Activated naive CD8-positive, alpha-beta T cell treated with anti-CD3 and anti-CD28 coated beads, Interleukin-2, amount 50 U/mL, for 24 hours (primary cell): Measurements from ENCODE around the gene CCDC112.

ENCODE experiments used
- ATAC-seq: fragments of 150-1000 bp; cut with Tn5 transposase; one replicate; pipeline ENCODE4 v1.10.0; 2021
- DNase-seq: peaks from one replicate; pipeline ENCODE4 v3.0.0; 2021
- H3K27ac Mint-ChIP-seq: one replicate; pipeline ENCODE4 v1.8.0; 2021; ENCODE audit warnings: mild to moderate bottlenecking, mixed read lengths
- H3K27me3 Mint-ChIP-seq: one replicate; pipeline ENCODE4 v1.8.0; 2021; ENCODE audit warnings: mixed read lengths
- H3K36me3 Mint-ChIP-seq: one replicate; pipeline ENCODE4 v1.8.0; 2021; ENCODE audit warnings: low read depth, mixed read lengths
- H3K4me1 Mint-ChIP-seq: one replicate; pipeline ENCODE4 v1.8.0; 2021; ENCODE audit warnings: mixed read lengths
- H3K4me3 Mint-ChIP-seq: one replicate; pipeline ENCODE4 v1.8.0; 2021; ENCODE audit warnings: mild to moderate bottlenecking, moderate library complexity, mixed read lengths
- H3K9me3 Mint-ChIP-seq: one replicate; pipeline ENCODE4 v1.8.0; 2021; ENCODE audit warnings: mixed read lengths

The CCDC112 gene

DNA sequence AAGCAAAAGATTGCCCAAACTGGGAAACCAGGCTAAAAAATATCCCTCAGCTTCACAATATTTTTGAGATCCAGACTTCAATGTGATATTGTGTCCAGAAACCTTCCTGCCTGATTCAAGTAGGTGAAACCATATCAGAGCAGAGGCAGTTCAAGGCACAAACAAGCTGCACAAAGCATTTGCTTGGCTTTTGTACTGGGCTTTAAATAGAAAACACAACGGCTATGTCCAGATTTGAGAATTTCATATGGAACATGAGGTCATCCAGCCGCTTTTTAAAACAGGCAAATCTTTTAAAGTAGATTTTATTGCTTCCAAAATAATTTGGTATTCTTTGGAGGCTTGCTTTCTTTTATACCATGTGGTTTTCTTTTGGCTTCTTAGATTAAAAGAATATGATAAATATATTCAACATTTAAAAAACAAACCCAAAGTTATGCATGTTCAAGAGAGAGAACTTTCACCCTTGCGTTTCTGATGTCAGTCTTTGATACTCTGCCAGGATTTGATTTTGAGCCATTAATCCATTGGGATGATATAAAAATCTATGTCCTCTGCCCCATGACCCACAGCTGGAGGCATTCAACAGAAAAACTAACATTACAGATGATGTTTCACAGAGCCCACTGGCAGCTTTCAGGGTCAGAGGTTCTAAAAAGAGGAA is 29.0 kb upstream of the CCDC112 start:
- no peak overlapping the region for H3K27ac Mint-ChIP-seq
- peaks cover 20% of the 10 kb centered on the region for H3K27me3 Mint-ChIP-seq
- DNase-seq (no peak), ATAC-seq (no peak)
- no peaks in the 10 kb centered on the region for H3K9me3 Mint-ChIP-seq
- H3K36me3 Mint-ChIP-seq, result no peaks in the 10 kb centered on the region
- no peaks in the 10 kb centered on the region for H3K4me1 Mint-ChIP-seq
- H3K4me3 Mint-ChIP-seq, result no peak overlapping the region

DNA sequence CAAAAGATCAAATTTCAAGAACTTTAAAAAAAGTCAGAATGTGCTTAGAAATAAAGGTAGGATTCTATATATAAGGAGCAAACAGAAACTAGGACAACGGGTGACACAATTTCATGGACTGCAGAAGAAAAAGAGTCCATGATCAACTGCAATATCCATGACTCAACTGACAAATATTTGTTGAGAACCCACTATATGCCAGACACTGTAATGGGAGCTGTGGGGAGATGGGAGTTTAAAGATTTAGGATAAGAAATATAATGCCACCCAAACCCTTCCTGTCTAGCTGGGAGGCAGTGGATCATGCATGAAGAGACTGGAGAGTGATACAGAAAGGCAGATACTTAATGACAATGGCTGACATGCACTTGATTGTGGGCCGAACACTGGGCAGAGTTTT is 27.6 kb upstream of the CCDC112 start:
- H3K4me1 Mint-ChIP-seq, result no peaks in the 10 kb centered on the region
- H3K4me3 Mint-ChIP-seq, result no peak overlapping the region
- H3K9me3 Mint-ChIP-seq, result no peaks in the 10 kb centered on the region
- ATAC-seq (no peak), DNase-seq (no peak)
- peaks cover 25% of the 10 kb centered on the region for H3K27me3 Mint-ChIP-seq
- no peaks in the 10 kb centered on the region for H3K36me3 Mint-ChIP-seq
- no peak overlapping the region for H3K27ac Mint-ChIP-seq

DNA sequence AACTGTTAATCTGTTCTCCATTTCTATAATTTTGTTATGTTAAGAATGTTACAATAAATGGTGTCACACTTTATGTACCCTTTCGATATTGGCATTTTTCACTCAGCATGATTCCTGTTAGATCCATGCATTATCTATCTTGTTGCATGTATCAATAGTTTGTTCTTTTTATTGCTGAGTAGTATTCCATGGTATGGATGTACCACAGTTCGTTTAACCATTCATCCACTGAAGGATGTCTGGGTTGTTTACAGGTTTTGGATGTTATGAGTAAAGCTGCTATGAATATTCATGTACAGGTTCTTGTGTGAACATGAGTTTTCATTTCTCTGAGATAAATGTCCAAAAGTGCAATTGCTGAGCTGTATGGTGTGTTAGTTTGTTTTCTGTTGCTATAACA is 26.3 kb upstream of the CCDC112 start:
- Mint-ChIP-seq H3K9me3 (no peaks in the 10 kb centered on the region), H3K4me1 (no peaks in the 10 kb centered on the region), H3K36me3 (no peaks in the 10 kb centered on the region), H3K4me3 (no peak overlapping the region), H3K27ac (no peak overlapping the region), H3K27me3 (peaks cover 31% of the 10 kb centered on the region)
- DNase-seq (no peak), ATAC-seq (no peak)

DNA sequence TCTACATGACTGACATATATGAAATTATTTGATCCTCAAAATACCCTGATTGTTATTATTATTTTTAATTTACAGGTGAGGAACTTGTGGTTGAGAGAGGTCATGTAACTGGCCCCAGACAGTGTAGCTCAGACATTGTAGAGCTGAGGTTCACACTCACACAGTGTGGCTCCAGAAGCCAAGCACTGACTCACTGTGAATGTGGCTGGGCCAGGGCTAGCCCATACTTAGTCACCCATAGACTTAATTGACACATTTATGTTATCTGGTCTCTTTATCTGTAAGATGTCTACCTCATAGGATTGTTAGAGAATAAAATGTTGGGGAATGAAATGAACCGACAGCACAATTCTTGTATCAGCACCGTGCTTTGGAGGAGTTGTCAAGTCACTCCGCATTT is 24.9 kb upstream of the CCDC112 start:
- DNase-seq, result no peak
- Mint-ChIP-seq H3K27ac (no peak overlapping the region), H3K4me1 (no peaks in the 10 kb centered on the region), H3K9me3 (no peaks in the 10 kb centered on the region), H3K4me3 (no peak overlapping the region), H3K27me3 (peaks cover 29% of the 10 kb centered on the region), H3K36me3 (no peaks in the 10 kb centered on the region)
- peak; percentile 90 for ATAC-seq

GRCh38 chr5:115320515-115320914 is 24.1 kb upstream of the CCDC112 start:
- Mint-ChIP-seq H3K36me3 (no peaks in the 10 kb centered on the region), H3K4me3 (no peak overlapping the region), H3K4me1 (no peaks in the 10 kb centered on the region), H3K27ac (no peak overlapping the region), H3K27me3 (peaks cover 29% of the 10 kb centered on the region), H3K9me3 (no peaks in the 10 kb centered on the region)
- ATAC-seq (no peak), DNase-seq (no peak)

DNA sequence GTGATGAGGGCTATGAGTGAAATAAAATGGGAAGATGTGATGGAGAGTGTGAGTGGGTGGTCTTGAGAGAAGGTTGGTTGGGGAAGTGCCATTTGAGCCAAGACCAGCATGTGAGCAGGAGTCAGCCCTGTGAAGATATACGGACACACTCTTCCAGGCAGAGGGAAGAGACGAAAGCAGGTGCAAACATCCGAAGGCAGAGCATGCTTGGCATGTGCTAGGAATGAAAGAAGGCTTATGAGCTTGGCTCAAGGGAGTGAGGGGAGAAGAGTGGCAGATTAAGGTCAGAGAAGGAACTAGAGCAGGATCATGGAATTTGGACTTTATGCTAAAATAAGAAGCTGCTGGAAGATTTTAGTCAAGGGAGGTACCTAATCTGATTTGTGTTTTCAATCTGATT is 23.6 kb upstream of the CCDC112 start:
- Mint-ChIP-seq H3K36me3 (no peaks in the 10 kb centered on the region), H3K27ac (no peak overlapping the region), H3K4me1 (no peaks in the 10 kb centered on the region), H3K27me3 (peaks cover 29% of the 10 kb centered on the region), H3K4me3 (no peak overlapping the region), H3K9me3 (no peaks in the 10 kb centered on the region)
- DNase-seq, result no peak
- ATAC-seq, result no peak

- ATAC-seq, result no peak
- Mint-ChIP-seq H3K9me3 (no peaks in the 10 kb centered on the region), H3K27me3 (peaks cover 21% of the 10 kb centered on the region), H3K36me3 (no peaks in the 10 kb centered on the region), H3K4me1 (no peaks in the 10 kb centered on the region), H3K27ac (no peak overlapping the region), H3K4me3 (no peak overlapping the region)
- no peak for DNase-seq
These were observed 22.6 kb upstream of the CCDC112 start for GRCh38 chr5:115319007-115319406.

- ATAC-seq, result no peak
- no peak overlapping the region for H3K27ac Mint-ChIP-seq
- no peak overlapping the region for H3K4me3 Mint-ChIP-seq
- H3K4me1 Mint-ChIP-seq, result no peaks in the 10 kb centered on the region
- DNase-seq, result no peak
- H3K27me3 Mint-ChIP-seq, result peaks cover 14% of the 10 kb centered on the region
- H3K36me3 Mint-ChIP-seq, result no peaks in the 10 kb centered on the region
- no peaks in the 10 kb centered on the region for H3K9me3 Mint-ChIP-seq
These were observed 21.3 kb upstream of the CCDC112 start for GRCh38 chr5:115317736-115318135.

- H3K27me3 Mint-ChIP-seq, result peaks cover 14% of the 10 kb centered on the region
- H3K4me3 Mint-ChIP-seq, result no peak overlapping the region
- no peak overlapping the region for H3K27ac Mint-ChIP-seq
- ATAC-seq (no peak), DNase-seq (no peak)
- H3K36me3 Mint-ChIP-seq, result no peaks in the 10 kb centered on the region
- no peaks in the 10 kb centered on the region for H3K4me1 Mint-ChIP-seq
- no peaks in the 10 kb centered on the region for H3K9me3 Mint-ChIP-seq
These were observed 20.9 kb upstream of the CCDC112 start for GRCh38 chr5:115317320-115317719.

DNA sequence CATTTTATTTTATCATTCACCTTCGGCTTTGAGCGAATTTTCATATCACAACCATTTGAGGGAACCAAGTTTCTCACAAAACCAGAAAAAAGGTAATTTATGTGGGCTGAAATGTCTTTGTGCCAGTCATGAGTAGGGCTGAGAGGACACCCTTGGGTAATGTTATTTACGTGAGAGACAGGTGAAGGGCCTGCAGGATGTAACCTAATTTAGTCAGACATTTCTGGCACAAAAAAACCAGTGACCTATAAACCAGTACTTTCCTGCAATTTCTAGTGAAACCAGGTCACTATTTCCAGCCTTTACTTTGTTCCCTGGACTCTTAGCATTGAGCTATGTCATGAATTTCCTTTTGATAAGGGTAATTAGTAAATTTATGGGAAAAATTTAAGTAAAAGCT is 17.2 kb upstream of the CCDC112 start:
- no peaks in the 10 kb centered on the region for H3K4me1 Mint-ChIP-seq
- H3K27me3 Mint-ChIP-seq, result peaks cover 16% of the 10 kb centered on the region
- no peaks in the 10 kb centered on the region for H3K9me3 Mint-ChIP-seq
- H3K27ac Mint-ChIP-seq, result no peak overlapping the region
- no peak for DNase-seq
- H3K4me3 Mint-ChIP-seq, result no peak overlapping the region
- ATAC-seq, result no peak
- no peaks in the 10 kb centered on the region for H3K36me3 Mint-ChIP-seq

DNA sequence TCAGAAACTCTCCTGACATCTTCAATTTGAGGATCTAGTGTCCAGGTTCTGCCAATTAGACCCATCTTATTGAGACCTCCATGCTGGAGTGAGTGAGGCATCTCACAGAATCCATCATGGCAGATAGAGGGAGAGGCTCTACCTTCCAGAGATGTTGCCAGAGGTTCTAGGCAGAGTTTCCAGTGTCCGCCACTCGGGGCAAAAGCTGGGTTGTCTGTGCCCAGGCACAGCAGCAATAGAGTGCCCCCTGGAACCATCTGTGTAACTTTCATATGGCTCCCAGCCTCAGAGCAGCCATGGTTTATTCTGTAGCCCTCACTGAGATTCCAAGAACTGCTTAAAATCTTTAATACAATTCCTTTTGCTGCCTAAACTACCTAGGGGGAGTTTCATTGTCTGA is 16.6 kb upstream of the CCDC112 start:
- DNase-seq, result no peak
- Mint-ChIP-seq H3K4me3 (no peak overlapping the region), H3K9me3 (no peaks in the 10 kb centered on the region), H3K27me3 (peaks cover 15% of the 10 kb centered on the region), H3K27ac (no peak overlapping the region), H3K4me1 (no peaks in the 10 kb centered on the region), H3K36me3 (no peaks in the 10 kb centered on the region)
- ATAC-seq, result no peak

DNA sequence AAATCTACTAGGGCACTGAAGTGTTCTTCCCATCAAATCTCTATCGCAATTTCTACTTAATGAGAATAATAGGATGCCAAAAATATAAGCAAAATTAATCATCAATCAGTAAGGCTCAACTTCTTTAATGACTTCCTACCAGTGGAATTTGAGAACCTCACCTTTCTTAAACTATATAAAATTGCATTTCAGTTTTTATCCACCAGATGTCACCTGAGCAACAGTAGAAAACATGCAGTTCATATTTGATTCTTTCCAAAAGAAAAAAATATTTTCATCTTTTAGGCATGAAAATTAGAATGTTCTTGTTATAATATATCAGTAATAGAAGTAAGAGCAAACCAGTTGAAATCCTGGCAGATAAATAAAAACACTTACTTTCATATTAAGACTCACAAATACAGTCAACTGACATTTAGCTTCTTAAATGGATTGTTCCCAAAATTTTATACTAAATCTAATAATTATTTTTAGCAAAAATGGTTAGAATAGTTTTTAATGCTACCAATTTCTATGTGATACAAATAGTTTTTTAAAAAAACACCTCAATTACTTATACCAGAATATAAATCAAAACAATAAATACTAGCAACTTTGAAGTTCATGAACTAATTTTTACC is 13.4 kb upstream of the CCDC112 start:
- Mint-ChIP-seq H3K9me3 (no peaks in the 10 kb centered on the region), H3K4me1 (no peaks in the 10 kb centered on the region), H3K36me3 (no peaks in the 10 kb centered on the region), H3K4me3 (no peak overlapping the region), H3K27me3 (peaks cover 19% of the 10 kb centered on the region), H3K27ac (no peak overlapping the region)
- DNase-seq (no peak), ATAC-seq (no peak)

DNA sequence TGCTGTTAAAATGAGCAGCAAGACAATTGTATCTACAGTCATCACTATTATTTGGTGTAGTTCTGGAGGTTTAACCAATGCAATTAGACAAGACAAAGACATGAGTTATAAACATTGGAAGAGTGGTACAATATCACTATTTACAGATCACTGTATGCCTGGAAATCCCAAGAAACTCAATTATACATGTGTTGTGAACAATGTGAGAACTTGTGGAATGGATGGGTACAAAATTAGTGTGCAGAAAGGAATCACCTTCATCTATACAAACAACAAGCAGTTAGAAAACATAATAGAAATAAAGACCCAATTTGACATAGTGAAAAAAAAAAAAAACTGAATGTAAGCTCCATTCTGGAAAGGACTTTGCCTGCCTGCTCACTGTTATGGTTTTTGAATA is 12.4 kb upstream of the CCDC112 start:
- Mint-ChIP-seq H3K36me3 (no peaks in the 10 kb centered on the region), H3K27me3 (peaks cover 19% of the 10 kb centered on the region), H3K9me3 (no peaks in the 10 kb centered on the region), H3K4me1 (no peaks in the 10 kb centered on the region), H3K4me3 (no peak overlapping the region), H3K27ac (no peak overlapping the region)
- DNase-seq (no peak), ATAC-seq (no peak)

DNA sequence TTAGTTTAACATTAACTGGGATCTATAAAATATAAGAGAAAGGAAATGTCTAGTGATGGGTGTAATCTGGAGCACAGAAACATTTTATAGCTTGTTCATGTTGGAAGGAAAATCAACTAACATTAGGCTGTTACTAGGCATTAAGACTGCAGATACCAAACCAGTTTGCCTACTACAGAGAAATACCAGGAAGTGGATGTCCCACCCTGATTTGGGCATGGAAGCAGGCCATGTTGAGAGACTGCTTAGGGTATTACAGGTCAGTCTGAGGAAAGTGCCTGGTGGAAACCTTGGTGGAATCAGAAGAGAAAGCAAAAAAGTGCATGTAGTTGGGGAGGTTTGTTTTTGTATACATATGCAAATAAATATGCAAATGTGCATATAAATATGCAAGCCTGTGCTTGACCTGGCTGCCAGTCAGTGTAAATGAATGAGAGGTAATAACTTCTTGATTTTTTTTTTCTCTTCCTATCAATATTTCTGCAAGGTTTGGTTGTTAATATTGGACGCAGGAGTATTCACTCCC is 9.6 kb upstream of the CCDC112 start:
- Mint-ChIP-seq H3K9me3 (no peaks in the 10 kb centered on the region), H3K4me3 (no peak overlapping the region), H3K27me3 (peaks cover 20% of the 10 kb centered on the region), H3K4me1 (no peaks in the 10 kb centered on the region), H3K36me3 (no peaks in the 10 kb centered on the region), H3K27ac (no peak overlapping the region)
- ATAC-seq, result no peak
- DNase-seq, result no peak

GRCh38 chr5:115304496-115304895 is 8.0 kb upstream of the CCDC112 start:
- ATAC-seq (no peak), DNase-seq (no peak)
- no peaks in the 10 kb centered on the region for H3K36me3 Mint-ChIP-seq
- no peak overlapping the region for H3K27ac Mint-ChIP-seq
- peaks cover 14% of the 10 kb centered on the region for H3K27me3 Mint-ChIP-seq
- no peaks in the 10 kb centered on the region for H3K9me3 Mint-ChIP-seq
- H3K4me3 Mint-ChIP-seq, result no peak overlapping the region
- H3K4me1 Mint-ChIP-seq, result no peaks in the 10 kb centered on the region
